HG02759 (cell line): Measurements from ENCODE around the gene AP2A2.

Source experiments
- ATAC-seq: cut with Tn5 transposase; IDR thresholded peaks from one replicate; pipeline ENCODE4 v1.9.1; 2021; ENCODE audit warnings: mild to moderate bottlenecking, moderate library complexity; ENCODE audit not compliant: unreplicated experiment

Gene AP2A2

DNA sequence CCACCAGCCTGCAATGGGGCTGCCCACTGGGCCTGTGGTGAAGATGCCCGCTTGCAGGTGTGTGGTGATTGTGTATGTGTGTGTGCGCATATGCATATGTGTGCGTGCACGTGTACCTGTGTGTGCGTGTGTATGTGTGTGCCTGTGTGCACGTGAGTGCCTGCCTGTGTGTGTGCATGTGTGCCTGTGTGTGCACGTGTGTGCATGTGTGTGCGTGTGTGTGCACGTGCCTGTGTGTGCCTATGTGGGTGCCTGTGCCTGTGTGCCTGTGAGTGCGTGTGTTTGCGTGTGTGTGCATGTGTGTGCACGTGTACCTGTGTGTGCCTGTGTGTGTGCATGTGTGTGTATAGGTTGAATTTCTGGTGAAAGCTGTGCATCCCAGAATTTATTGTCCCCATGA, 113.3 kb downstream of the AP2A2 start:
- ATAC-seq = no peak

DNA sequence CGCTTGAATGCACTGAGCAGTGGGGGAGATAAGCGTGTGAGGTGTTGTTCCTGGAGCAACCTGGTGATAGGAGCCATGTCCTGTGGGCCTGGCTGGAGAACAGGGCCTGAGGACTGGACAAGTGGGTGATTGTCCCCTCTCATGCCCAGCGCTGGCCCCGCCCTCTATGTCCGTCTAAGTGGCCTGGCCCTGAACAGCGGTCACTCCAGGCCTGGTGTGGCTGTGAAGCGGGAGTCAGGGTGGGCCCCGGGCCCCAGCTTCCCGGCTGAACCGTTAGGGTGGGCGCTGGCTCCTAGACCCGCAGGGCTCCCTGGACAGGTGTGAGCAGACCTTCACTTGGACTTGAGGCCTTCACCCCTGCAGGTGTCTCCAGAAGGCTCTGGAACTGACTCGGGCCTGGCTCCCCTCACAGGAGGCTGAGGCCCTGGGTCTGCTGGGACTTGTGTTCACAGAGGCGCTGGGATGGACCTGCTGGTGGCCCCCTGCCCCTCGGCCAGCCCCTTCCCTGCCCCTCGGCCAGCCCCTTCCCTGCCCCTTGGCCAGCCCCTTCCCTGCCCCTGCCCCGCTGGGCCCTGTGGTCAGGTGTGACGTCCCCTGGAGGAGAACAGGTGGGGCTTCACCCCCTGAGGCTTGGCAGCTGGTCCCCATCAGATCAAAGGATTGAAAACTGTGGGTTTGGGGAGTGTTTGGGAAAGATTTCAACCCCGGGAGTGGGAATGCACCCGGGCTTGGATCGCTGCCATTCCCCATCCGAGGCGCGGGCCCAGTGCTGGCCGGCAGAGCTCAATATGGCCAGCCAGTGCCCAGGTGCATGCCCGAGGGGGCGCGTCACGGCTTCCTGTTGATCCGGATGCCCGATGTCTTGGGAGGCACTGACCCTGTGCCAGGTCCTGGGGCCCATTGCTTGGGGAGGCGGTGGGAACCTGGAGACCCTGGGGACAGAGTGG, 114.1 kb downstream of the AP2A2 start:
- no peak for ATAC-seq

DNA sequence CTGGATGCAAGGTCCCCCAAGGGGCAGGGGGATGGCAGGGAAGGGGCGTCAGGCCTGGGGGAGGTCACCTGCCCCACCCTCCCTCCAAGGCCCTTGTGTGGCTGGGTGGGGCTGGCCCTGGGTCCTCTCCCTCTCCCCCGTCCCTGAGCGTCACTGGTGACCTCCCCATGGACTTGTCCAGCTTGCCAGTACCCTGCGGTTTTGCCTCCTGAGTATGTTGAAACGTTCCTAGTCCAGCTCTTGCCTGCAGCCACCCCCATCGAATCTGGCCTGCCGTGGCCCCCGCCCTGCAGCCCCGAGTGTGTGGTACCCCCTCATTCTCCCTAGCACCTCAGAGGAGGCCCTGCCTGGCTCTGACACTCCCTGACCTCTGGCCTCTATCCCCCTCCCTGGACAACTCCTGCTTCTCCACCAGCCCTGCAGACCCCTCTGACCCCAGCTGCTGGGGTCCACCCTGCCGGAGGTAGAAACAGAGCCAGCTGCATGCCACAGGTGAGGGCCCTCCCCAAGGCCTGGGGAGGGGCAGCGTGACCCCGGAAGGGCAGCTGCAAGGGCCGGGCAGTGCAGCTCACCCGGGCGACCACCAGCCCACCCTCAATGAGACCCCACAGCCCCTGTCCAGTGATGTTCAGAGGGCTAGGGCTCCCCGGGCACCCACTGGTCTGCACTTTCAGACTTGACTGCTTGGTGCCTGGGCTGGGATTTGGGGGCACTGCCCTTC, 114.9 kb downstream of the AP2A2 start:
- ATAC-seq = no peak

DNA sequence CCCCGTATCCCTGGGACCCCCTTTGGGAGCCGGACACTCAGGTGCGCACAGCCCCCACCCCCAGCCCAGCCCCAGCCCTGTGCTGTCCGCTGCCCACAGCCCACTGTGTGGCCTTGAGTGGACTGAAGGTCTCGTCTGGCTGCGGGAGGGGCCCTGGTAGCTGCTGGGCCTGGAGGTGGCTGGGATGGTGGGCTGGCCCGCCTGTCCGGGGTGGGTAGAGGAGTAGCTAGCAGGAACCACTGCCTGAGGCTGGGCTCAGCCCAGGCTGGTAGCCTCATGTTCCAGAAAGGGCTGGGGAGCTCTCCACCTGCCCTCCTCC, 115.4 kb downstream of the AP2A2 start:
- ATAC-seq = no peak

DNA sequence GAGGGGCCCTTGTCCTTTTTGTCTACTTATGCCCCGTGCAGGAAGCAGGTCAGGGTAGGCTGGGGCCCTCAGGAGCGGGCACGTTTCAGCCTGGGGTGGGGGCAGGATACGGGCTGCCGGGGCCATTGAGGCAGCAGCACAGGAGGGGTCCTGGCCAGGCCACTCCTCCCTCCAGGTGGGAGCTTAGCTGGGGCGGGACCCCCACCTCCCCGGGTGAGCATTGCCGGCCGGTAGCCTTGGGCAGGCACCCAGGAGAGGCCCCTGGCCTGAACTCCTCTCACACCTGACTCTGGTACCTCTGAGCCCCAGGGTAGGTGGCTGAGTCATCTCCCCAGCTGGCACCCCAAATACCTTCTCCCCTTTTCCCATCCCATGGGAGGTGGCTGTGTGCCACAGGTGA, 115.8 kb downstream of the AP2A2 start:
- no peak for ATAC-seq

DNA sequence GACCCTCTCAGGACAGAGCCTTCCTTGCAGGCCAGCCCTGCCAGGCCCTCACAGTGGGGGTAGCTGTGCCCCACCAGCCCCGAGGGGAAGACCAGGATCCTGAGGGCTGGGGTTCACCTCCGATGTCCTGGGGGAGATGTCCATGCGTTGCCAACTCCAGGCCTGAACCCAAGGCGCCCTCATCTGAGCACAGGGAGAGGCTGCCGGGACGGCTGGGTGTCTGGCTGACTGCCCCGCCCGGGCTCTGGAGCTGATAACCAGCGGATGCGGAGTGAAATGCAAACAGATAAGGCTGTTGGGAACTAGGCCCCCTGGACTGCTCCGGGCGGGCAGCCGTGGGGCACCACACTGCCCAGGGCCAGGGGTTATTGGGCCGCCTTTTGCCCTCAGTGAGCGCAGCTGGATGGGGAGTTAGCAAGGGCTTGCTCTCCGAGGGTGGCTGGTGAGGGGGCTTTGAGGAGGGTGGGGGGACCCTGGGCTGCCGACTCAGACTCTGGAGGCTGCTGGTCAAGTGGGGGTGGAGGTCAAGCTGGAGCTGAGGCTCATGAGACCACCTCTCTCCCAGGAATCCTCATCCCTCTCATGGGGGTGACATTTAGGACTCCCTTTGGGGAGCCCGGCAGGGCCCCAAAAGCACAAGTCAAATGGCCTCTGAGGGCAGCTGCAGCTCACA, 116.4 kb downstream of the AP2A2 start:
- ATAC-seq = no peak

DNA sequence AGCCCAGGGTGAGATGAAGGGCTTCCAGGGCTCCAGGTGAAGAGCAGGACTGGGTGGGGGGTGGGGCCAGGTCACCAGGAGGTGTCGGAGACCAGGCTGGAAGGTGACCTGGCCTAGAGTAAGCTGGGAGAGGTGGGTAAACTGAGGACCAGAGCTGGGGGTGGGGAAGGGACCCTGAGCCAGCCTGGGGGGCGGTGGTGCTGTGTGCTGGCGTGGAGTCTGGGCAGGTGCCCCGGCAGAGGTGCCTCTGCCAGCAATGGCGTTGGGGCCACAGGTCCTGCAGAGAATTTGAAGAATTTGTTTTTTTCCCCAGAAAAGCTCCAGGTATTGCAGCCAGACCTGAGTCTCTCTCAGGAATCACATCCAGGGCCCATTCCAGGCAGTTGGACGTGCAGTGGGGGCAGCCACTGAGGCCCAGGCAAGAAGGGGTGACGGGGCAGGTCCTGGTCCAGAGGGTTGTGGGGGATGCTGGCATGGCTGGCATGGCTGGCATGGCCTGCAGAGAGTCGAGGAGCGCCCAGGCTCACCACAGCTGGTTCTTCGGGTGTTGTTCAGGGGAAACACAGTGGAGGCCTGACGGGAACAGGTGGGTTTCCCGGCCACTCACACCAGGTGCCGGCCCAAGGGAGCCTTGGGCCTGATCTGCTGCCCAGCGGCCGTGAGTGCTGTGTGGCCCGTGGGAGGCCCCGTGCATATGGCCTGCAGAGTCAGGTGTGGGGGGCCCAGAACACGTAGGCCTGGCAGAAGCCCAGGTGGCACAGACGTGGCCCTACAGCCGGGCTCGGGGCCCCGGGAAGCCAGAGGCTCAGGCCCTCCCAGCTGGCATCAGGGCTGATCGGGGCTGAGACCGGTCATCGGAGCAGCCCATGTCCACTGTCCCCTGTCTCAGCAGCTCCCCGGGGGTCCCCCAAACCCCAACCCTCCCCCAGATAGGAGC, 117.2 kb downstream of the AP2A2 start:
- no peak for ATAC-seq

DNA sequence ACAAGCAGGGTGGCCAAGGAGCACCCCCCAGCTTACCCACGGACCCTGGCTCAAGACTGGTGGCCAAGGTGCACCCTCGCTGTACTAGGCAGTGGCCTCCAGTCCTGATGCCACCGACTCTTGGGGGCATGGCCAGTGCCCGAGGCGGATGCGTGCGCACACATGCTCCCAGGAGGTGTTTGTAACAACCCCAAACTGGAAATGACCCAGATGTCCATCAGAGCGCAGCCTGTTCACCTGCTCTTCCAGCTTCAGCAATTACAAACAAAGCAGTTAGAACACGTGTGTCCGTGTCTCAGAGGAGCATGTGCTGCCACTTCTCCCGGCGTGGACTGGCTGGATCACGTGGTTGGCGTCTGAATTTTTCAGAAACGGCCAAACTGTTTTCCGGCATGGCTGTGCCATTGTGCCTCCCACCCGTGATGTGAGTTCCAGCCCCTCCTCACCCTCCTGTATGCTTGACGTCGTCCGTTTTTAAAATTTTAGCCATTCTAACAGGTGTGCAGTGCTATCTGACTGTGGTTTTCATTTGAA, 118.0 kb downstream of the AP2A2 start:
- no peak for ATAC-seq

DNA sequence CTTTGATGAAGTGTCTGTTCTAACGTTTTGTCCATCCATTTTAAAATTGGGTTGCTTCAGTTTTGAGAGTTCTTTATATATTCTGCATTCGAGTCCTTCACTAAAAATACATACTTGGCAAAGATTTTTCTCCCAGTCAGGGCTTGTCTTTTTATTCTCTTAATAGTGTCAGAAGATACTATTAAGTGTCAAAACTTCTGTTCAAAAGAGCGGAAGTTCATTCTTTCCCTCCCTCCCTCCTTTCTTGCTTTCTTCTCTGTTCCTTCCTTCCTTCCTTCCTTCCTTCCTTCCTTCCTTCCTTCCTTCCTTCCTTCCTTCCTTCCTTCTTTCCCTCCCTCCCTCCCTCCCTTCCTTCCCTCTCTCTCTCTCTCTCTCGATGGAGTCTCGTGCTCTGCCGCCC, 118.5 kb downstream of the AP2A2 start:
- no peak for ATAC-seq

DNA sequence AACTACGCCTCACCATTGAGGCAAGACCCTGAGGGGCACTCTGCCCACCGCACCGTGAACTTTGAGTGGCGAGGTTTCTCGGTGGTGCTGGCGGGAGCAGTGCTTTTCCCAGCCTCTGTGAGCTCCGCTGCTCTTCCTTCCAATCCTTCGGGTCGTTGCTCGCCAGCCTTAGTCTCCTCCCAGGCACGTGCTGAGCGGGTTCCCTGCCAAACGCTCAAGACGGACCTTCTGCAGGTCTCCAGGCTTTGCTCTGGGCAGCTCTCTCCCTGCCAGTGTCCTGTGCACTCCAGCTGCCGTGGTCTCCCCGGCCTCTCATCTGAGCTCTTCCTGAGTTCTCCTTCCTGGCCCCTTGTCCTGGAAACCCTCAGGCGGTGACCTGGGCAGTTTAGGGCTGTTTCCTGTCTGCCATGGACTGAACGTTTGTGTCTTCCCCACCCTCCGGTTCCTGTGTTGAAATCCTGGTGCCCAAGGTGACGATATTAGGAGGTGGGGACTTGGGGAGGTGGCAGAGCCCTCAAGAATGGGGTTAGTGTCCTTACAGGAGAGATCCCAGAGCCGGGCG, 122.0 kb downstream of the AP2A2 start:
- ATAC-seq = no peak

DNA sequence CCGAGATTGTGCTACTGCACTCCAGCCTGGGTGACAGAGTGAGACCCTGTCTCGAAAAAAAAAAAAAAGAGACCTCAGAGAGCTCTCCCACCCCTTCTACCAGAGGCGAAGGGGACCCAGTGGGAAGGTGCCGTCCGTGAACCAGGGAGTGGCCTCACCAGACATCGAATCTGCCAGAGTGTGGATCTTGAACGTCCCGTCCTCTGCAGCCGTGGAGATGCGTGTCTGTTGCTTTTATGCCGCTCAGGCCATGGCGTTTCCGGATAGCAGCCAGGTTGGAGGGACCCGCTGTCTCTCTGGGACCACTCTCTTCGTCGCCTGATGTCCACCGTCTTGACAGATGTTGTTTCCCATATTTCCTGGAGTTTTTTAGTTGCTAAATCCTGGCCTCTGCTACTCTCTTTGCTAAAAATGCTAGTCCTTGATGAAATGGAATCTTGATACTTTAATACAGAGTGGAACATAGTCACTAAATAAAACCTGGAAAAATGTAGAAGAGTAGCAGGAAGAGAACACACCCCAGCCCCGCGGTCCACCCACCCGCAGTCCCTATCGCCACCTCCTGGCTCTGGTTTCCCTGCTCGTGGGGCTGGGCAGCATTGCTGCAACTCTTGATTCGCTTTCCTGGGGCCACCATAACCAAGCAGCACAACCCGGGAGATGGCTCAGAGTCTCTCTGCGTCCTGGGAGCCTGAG, 122.9 kb downstream of the AP2A2 start:
- ATAC-seq = no peak

DNA sequence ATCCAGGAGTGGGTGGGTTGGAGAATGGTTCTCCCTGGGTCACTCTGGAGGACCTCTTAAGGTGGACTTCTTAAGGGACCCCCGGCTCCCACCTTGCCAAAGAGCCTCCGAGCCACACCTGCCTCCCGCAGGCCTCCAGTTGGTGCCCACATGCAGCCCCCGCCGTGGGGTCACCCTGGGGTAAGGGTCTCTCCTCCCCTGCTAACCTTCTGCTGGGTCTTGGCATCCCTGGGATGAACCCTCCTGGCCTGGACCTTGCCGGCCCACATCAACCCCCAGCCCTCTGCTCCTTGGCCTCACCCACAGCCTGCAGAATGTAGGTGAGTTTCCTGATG, 123.4 kb downstream of the AP2A2 start:
- no peak for ATAC-seq

DNA sequence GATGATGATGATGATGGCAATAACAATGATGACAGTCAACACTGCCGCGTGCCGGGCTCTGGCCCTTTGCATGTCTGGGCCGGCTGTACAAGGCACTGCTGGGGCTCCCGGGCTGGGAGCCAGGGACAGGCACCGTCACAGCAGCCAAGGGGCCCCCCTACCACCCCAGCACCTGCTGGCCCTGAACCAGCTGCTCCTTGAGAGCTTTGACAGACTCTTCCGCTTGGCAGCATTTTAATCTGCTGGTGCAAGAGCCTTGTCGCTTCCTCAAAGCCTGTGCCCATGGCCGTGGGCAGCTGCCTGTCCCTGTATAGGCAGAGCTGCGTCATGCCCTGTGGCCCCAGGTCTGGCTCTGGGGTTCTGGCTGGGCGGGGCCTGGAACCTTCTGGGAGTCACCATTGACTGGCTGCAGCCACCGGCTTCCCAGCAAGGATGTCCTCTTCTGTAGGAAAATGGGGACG, 123.8 kb downstream of the AP2A2 start:
- no peak for ATAC-seq

DNA sequence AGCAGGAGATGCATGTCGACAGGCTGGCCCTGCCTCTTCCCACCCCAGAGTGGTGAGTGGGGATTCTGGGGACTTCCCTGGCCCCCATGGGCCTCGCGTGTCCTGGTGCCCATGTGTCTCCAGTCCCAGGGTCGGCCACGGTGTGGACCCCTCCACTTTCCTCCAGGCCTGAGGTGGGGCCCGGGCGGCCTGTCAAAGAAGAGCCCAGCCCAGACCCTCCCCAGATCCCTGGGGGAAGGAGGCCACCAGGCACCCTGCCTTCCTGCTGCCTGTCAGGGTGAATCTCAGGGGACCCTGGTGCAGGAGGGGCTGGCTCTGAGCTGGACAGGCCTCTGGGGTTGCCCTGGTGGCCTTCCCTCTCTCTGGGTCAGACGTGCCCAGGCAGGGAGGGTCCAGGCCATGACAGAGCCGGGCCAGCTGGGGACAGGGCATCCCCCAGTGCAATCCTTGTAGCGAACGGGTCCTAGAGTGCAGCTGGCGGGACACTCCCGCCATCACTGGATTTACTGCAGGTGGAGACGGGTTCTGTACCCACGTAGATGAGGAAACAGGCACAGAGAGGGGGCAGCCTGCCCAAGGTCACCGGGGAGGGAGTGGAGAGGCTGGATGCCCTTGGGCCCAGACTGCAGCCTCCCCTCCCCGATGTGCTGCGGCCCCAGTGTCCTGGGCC, 124.4 kb downstream of the AP2A2 start:
- ATAC-seq = no peak

DNA sequence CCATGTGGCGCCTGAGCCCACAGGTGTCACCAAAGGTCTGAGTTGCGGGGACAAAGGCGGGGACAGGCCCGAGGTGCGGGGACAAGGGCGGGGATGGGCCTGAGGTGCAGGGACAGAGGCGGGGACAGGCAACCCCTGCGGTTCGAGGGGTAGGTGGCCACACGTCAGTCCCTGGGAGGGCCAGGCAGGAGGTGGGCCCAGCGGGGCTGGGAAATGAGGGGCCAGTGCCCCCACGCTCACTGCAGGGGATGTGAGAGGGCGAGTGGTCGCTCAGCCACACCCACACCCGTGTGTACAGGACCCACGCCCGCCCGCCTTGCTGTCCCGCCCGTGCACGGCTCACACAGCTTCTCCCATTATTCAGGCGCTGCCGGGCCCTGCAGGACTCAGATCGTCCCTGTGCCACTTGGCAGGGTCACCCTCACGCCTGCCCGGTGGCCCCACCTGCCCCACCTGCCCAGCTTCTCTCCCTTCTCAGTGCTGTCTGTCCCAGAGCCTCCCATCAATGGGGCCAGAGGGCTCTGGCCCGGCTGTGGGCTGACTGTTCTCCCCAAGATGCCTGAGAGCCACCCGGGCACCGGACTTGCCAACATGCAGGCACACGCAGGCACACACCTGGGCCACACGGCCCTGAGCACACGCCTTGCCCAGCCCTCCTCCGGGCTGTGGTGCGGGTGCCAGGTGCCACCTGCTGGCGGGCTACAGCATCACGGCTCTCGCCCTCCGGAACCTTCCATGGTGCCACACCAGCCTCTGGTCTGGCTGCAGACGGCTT, 125.1 kb downstream of the AP2A2 start:
- ATAC-seq = peak; percentile 67

DNA sequence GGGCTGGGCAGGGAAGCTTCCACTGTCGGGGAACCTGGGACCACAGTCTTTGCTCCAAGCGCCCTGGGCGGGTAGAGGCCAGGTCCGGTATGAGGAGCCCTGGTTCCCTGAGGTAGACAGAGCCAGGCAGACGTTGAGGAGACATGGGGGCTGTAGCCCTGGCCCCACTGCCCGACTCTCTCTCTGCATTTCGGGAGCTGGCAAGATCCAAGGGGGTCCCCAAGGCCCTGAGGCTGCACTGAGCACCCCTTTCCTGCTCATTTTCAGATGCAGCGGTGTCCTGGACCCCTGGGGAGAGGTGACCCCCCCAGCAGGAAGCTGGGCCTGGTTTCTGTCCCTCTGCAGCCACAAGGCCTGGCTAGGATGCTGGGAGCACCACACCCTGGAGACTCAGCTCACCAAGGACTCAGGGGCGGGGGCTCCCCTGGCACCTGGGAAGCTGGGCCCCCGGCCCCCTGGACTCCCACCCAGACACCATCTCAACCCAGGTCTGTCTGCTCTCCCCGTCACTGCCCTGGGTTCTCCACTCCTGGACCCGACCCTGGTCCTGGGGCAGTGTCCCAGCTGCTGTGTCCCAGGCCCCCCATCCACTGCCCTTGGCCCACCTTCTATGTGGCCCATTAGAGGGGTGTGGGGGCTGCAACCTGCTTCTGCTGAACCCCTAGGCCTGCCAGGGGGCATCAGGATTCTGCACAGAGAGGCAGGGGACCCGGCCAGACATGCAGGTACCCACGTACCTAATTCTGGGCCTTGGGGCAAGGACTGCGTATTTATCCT, 125.9 kb downstream of the AP2A2 start:
- no peak for ATAC-seq
